ENCODE data around the gene DDX51. TPM values are rescaled to one million over a fixed set of nuclear protein-coding genes. Genes with fewer than 3 reads are reported as not detected.
"Not testable (repeated sequence)": the region's sequence is repeated elsewhere in the genome, so short reads cannot be mapped to it uniquely, and the experiment has no call there.

DDX51 gene
- total RNA-seq, 2 donors from 2014 or later: 29.5 to 83.7 TPM

DNA sequence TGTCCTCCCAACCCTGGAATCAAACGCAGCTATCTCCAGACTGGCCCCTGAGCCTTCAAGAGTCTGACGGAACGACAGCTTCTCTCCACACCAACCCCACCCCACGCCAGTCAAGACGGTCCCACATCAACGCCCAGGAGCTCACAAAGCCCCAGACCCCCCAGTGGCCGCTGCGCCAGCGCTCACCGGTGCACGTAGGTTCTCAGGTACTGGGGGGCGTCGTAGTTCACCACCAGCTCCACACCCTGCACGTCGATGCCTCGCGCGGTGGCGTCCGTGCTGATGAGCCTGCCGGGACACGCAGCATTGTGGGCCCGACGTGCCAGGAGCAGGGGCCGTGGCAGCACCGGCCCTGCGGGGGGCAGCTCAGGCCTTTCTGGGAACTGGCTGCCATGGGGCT lies 4.2 kb downstream of the DDX51 start:
- H3K36me3 Mint-ChIP-seq: no peaks in the 10 kb centered on the region
- peaks cover 8% of the 10 kb centered on the region in 2 donors for H3K4me1 Mint-ChIP-seq (ENCODE audit: low read depth in 2 of 2)
- ATAC-seq (no peak), DNase-seq (ENCODE audit: low spot score) (no peak)
- no peak overlapping the region for H3K27ac Mint-ChIP-seq
- no peaks in the 10 kb centered on the region for H3K9me3 Mint-ChIP-seq
- H3K27me3 Mint-ChIP-seq: no peaks in the 10 kb centered on the region
- no peak overlapping the region for H3K4me3 Mint-ChIP-seq

DNA sequence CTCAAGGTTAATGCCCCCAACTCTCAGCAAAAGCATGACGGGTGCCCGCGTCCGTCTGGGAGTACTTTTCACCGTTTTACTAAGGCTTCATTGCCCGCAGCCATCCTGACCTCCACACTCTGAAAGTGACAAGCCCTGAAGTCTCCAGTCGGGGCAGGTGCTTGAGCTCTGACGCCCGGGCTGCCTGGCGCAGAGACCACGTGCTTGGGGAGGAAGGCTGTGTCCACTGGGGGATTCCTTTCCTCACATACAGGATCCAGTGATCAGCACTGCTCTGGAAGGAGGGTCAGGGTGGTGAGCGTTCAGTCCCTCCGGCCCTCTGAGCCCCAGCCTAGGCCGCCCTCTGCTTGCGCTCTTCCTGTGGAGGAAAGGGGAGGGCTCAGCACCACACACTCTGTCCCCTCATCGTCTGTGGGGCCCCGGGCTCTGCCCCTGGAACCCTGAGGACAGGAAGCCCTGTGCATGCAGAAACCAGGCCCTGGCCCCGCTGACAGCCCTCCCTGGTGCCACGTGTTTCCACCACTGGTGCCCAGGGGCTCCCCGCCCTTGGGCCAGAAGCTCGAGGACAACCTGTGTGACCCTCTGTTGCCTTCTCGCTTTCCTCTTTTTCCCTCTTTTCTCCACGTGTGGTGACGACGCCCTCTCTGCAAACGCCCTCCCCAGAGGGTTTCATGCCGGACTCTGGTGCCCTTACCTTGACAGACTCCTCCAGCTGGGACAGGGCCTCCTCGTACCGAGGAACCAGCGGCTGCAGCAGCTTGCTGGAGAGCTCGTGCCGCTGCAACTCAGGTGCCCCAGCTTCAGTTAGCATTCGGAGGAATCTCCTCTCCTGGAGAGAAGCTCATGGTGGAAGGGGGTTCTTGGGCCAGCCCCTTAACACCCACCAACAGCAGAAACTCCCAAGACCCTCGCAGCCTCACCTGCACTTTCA lies 4.9 kb downstream of the DDX51 start:
- Mint-ChIP-seq H3K4me1 (ENCODE audit: low read depth in 2 of 2) (peaks cover 5 to 6% of the 10 kb centered on the region in 2 donors), H3K4me3 (no peak overlapping the region), H3K36me3 (no peaks in the 10 kb centered on the region), H3K9me3 (no peaks in the 10 kb centered on the region), H3K27ac (no peak overlapping the region), H3K27me3 (no peaks in the 10 kb centered on the region)
- DNase-seq (ENCODE audit: low spot score) (no peak), ATAC-seq (no peak)

DNA sequence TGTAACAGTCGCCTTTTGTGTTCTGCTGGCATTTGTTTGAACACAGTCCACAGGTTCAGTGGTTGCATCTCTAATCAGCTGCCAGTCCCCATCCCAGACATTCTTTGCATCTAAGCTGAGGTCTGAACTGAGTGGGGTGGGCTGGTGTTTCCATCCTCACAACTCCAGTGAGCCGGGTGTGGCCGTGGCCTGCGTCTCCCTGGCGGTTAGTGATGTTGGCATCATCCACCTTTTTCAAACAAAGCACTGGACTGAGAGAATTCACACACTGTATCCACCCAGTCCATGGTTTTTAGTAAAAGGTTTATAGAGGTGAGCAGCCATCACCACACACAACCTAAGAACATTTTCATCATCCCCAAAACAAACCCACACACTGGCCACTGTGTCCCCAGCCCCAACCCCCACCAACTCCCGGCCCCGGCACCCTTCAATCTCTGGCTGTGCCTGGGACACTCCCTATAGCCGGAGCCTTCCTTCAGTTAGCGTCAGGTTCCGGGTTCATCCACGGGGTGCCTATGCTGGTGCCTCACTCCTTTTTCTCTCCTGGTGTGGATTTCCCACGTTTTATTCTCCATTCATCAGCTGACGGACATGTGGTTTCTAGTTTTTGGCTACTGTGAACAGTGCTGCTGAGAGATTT lies 6.5 kb downstream of the DDX51 start:
- DNase-seq (ENCODE audit: low spot score) (no peak), ATAC-seq (no peak)
- H3K27ac Mint-ChIP-seq: no peak overlapping the region
- H3K4me3 Mint-ChIP-seq: no peak overlapping the region
- H3K4me1 Mint-ChIP-seq (ENCODE audit: low read depth in 2 of 2): no peaks in the 10 kb centered on the region
- H3K9me3 Mint-ChIP-seq: no peaks in the 10 kb centered on the region
- H3K27me3 Mint-ChIP-seq: no peaks in the 10 kb centered on the region
- H3K36me3 Mint-ChIP-seq: no peaks in the 10 kb centered on the region

DNA sequence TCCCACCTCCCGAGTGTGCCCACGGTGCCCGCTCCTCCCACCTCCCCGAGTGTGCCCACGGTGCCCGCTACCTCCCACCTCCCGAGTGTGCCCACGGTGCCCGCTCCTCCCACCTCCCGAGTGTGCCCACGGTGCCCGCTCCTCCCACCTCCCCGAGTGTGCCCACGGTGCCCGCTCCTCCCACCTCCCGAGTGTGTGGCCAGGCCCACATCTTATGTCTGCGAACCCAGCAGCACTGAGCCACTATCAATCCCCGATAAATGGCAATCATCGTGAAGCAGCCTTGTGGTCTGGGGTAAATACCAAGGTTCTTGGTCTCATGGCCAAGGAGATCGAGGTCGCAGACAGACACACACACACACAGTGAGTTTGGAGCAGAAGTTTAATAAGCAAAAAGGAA lies 7.9 kb downstream of the DDX51 start:
- H3K4me1 Mint-ChIP-seq (ENCODE audit: low read depth in 2 of 2); H3K27ac Mint-ChIP-seq; DNase-seq (ENCODE audit: low spot score); ATAC-seq; H3K27me3 Mint-ChIP-seq; H3K4me3 Mint-ChIP-seq; H3K36me3 Mint-ChIP-seq; H3K9me3 Mint-ChIP-seq: not testable (repeated sequence)

DNA sequence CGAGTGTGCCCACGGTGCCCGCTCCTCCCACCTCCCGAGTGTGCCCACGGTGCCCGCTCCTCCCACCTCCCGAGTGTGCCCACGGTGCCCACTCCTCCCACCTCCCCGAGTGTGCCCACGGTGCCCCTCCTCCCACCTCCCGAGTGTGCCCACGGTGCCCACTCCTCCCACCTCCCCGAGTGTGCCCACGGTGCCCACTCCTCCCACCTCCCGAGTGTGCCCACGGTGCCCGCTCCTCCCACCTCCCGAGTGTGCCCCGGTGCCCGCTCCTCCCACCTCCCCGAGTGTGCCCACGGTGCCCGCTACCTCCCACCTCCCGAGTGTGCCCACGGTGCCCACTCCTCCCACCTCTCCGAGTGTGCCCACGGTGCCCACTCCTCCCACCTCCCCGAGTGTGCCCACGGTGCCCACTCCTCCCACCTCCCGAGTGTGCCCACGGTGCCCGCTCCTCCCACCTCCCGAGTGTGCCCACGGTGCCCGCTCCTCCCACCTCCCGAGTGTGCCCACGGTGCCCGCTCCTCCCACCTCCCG lies 9.4 kb downstream of the DDX51 start:
- H3K36me3 Mint-ChIP-seq; H3K4me1 Mint-ChIP-seq (ENCODE audit: low read depth in 2 of 2); DNase-seq (ENCODE audit: low spot score); H3K4me3 Mint-ChIP-seq; H3K9me3 Mint-ChIP-seq; H3K27ac Mint-ChIP-seq; H3K27me3 Mint-ChIP-seq; ATAC-seq: not testable (repeated sequence)

DNA sequence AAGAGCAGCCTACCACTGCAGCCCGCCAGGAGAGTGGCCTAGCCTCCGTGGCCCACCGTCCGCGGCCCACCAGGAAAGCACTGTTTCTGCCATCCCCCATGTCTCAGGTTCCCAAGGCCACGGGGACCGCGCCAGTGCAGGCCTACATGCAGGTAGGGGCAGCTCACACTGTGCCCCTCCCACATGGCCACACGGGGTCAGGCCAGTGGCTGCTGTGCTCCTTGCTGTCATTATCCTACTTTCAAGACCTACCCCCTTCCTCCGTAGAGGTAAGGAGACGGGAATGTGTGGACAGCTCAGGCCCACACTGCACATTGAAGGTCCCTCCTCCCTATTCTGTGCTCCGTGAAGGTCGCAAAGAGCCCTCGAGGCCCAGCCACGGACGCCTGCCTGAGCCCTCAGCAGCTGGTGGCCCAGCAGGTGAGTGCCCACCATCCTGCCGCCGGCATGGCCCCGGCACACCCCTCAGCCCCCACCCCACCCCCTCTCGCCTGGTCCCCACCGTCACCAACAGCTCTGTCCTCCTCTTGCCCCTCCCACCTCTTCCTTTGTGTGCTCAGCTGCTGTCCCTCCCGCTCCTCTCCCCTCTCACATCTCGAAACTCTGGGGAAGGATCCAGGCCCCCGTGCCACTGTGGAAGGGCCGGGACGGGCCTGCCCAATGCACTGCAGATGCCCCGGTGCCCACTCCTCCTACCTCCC lies 10.0 kb downstream of the DDX51 start:
- no peak overlapping the region for H3K4me3 Mint-ChIP-seq
- no peak overlapping the region for H3K27ac Mint-ChIP-seq
- no peaks in the 10 kb centered on the region for H3K27me3 Mint-ChIP-seq
- no peaks in the 10 kb centered on the region for H3K36me3 Mint-ChIP-seq
- peaks cover 0 to 4% of the 10 kb centered on the region in 2 donors for H3K4me1 Mint-ChIP-seq (ENCODE audit: low read depth in 2 of 2)
- ATAC-seq: peak in 1 of 2 donors; percentile 24
- DNase-seq (ENCODE audit: low spot score): no peak
- no peaks in the 10 kb centered on the region for H3K9me3 Mint-ChIP-seq

DNA sequence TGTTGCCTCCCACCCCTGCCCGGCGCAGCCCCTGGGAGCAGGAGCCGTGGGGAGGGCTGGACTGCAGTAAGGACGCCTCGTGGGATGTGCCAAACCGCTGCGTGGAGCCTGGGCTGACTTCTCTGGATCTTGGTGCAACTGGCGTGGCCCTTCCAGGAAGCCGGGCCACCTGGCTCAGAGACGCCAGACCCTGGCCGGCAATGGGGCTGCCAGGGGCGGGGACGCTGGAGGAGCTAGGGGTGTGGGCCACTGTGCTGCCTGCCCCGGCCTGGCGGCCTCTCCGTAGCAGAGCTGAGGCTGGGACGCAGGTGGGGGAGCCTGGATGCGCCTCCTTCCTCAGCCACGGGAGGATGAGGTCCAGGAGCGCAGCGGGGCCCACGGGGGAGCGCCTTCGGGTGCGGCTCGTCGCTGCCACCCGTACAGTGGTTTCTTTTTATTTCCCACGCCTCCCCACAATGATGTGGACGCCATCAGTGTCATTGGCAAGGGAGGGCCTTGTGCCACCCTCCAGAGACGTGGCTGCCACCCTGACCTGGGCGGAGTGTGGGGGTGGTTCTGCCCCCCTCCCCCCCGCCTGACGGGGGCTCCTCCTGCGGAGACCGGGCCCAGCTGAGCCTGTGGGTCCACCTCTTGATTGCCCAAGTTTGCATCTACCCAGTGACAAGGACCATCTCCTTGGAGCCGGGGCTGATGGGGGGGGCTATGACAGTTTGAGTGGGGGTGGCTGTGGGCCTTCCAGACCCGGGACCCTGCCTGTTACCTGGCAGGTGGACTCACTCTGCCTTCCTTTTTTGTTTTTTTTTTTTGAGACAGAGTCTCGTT lies 11.3 kb downstream of the DDX51 start:
- Mint-ChIP-seq H3K27ac (no peak overlapping the region), H3K4me1 (ENCODE audit: low read depth in 2 of 2) (peaks cover 0 to 15% of the 10 kb centered on the region in 2 donors), H3K4me3 (no peak overlapping the region), H3K9me3 (no peaks in the 10 kb centered on the region), H3K27me3 (no peaks in the 10 kb centered on the region), H3K36me3 (peaks cover 4% of the 10 kb centered on the region)
- DNase-seq (ENCODE audit: low spot score) (no peak), ATAC-seq (no peak)

DNA sequence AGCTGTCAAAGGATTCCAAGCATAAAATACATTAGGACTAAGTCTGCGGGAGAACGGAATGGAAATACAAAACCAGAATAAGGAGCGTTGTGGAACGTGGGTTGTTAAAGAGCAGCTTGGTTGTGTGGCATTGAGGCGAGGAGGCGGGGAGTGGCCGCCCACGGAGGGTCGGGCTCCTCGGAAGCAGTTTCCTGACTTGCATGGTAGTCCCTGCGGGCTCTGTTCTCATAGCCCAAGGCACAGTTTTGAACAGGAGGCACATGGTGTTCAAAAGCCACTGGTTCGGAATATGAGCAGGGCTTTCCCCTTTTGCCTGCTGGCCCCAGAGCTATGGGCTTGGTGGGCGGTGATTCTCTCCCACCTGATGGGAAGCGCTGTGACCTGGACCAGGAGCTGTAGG lies 12.2 kb downstream of the DDX51 start:
- H3K4me3 Mint-ChIP-seq: no peak overlapping the region
- no peak overlapping the region for H3K27ac Mint-ChIP-seq
- H3K4me1 Mint-ChIP-seq (ENCODE audit: low read depth in 2 of 2): peaks cover 0 to 15% of the 10 kb centered on the region in 2 donors
- H3K27me3 Mint-ChIP-seq: no peaks in the 10 kb centered on the region
- H3K36me3 Mint-ChIP-seq: peaks cover 10% of the 10 kb centered on the region
- ATAC-seq: no peak
- DNase-seq (ENCODE audit: low spot score): no peak
- H3K9me3 Mint-ChIP-seq: no peaks in the 10 kb centered on the region

DNA sequence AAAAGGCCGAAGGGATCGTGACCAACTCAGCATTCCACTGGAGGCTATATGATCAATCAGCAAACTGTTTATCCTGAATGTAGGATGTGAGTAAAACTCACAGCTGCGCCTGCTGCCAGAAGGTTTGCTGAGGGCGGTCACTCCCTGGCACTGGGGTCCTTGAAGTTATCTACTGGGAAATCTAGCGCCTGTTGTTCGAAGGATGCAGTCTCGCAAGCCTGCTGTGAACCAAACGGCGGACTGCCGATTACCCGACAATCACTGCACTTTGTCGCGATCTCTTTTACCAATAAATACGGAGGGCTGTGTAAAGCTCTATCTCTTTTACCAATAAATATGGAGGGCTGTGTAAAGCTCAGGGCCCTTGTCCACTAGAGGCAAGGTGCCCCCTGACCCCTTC lies 12.9 kb downstream of the DDX51 start:
- no peaks in the 10 kb centered on the region for H3K9me3 Mint-ChIP-seq
- H3K27me3 Mint-ChIP-seq: no peaks in the 10 kb centered on the region
- H3K4me3 Mint-ChIP-seq: no peak overlapping the region
- H3K36me3 Mint-ChIP-seq: peaks cover 14% of the 10 kb centered on the region
- H3K4me1 Mint-ChIP-seq (ENCODE audit: low read depth in 2 of 2): peaks cover 0 to 15% of the 10 kb centered on the region in 2 donors
- ATAC-seq: no peak
- DNase-seq (ENCODE audit: low spot score): no peak
- H3K27ac Mint-ChIP-seq: peak overlapping the region in 1 of 2 donors; percentile 0

DNA sequence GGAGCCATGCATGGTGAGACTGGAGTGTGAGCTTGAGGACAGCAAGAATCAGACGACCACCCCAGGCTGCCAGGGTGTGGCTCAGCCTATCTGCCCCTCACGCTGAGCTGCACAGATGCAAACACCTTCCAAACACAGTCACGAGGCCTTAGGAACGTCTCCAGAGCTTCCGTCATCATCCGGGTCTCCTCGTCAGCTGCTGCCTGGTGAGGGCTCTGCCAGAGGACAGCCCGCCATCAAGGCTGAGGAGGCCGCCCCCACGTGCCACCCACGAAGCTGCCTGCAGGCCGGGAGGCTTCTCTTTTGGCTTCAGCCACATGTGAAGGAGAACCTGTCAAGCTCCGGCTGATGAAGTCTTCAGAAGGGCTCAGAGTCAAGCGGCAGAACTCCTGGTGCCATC lies 13.4 kb downstream of the DDX51 start:
- H3K27ac Mint-ChIP-seq: no peak overlapping the region
- peaks cover 0 to 15% of the 10 kb centered on the region in 2 donors for H3K4me1 Mint-ChIP-seq (ENCODE audit: low read depth in 2 of 2)
- ATAC-seq: no peak
- H3K4me3 Mint-ChIP-seq: no peak overlapping the region
- no peaks in the 10 kb centered on the region for H3K27me3 Mint-ChIP-seq
- peaks cover 14% of the 10 kb centered on the region for H3K36me3 Mint-ChIP-seq
- H3K9me3 Mint-ChIP-seq: no peaks in the 10 kb centered on the region
- no peak for DNase-seq (ENCODE audit: low spot score)

DNA sequence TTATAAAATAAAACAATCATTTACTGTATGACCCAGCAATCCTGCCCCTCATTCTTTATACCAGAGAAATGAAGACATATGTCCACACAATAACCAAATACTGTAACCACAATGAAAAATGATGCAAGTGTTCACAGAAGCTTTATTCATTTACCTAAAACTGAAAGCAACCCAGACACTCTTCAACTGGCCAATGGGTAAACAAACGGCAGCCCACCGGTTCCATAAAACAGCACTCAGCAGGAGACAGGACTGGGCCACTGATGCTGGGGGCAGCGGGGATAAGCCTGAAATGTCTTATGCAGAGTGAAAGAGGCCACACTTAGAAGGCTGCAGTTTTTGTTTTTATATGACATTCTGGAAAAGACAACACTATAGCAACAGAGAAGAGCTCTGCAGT lies 15.1 kb downstream of the DDX51 start:
- H3K9me3 Mint-ChIP-seq: no peaks in the 10 kb centered on the region
- peak overlapping the region; percentile 38 to 44 for H3K27ac Mint-ChIP-seq
- DNase-seq (ENCODE audit: low spot score) (no peak), ATAC-seq (peak; percentile 58 to 69)
- H3K27me3 Mint-ChIP-seq: no peaks in the 10 kb centered on the region
- peaks cover 14% of the 10 kb centered on the region for H3K36me3 Mint-ChIP-seq
- H3K4me3 Mint-ChIP-seq: peak overlapping the region; percentile 55
- H3K4me1 Mint-ChIP-seq (ENCODE audit: low read depth in 2 of 2): peaks cover 0 to 26% of the 10 kb centered on the region in 2 donors

DNA sequence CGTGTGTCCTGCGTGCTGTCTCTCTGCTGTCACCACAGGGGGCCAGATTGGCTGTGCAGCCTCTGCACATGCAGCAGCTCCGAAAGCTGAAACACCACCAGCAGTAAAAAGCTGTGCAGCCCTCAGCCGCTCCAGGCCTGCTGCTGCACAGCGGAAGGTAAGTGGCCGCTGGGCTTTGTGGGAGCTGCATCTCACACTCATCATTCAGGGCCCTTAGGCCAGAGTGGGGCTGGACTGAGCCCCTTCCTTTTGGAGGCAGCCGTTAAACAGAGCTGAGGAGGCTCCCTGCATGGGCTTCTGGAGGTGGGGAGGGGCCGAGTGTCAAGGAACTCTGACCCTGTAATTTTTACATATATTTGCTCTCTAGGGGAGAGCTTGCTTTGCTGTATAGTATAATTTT lies 17.1 kb downstream of the DDX51 start:
- no peak overlapping the region for H3K27ac Mint-ChIP-seq
- peaks cover 14% of the 10 kb centered on the region for H3K36me3 Mint-ChIP-seq
- H3K27me3 Mint-ChIP-seq: no peaks in the 10 kb centered on the region
- ATAC-seq (no peak), DNase-seq (ENCODE audit: low spot score) (no peak)
- H3K9me3 Mint-ChIP-seq: no peaks in the 10 kb centered on the region
- H3K4me1 Mint-ChIP-seq (ENCODE audit: low read depth in 2 of 2): peaks cover 0 to 27% of the 10 kb centered on the region in 2 donors
- no peak overlapping the region for H3K4me3 Mint-ChIP-seq

DNA sequence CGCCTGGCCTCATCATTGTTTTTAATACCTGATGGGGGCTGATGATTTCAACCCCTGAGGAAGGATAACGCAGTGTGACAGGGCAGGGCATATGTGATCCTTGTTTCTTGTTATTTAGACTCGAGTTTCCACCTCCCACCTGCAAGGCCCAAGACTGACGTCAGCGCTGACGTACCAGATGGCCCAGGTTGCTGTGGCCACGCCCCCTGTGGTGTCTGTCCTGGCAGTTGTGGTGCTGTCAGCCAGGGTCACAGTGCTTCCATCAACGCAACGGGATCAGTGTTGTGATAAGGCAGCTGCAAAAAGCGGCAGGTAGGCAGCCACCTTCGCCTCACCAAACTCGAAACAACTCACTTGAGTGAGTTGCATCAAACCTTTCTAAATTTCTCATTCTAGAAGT lies 18.4 kb downstream of the DDX51 start:
- Mint-ChIP-seq H3K36me3 (peaks cover 14% of the 10 kb centered on the region), H3K4me3 (no peak overlapping the region)
- no peak for ATAC-seq

More for the DNA sequence above, 18.4 kb downstream of the DDX51 start:
- Mint-ChIP-seq H3K9me3 (no peaks in the 10 kb centered on the region), H3K4me1 (ENCODE audit: low read depth in 2 of 2) (peaks cover 0 to 27% of the 10 kb centered on the region in 2 donors), H3K27me3 (no peaks in the 10 kb centered on the region), H3K27ac (no peak overlapping the region)
- DNase-seq (ENCODE audit: low spot score): no peak

Data from natural killer cell treated with Interleukin-12 subunit alpha and Interleukin-12 subunit beta and Interleukin-15 and Interleukin-18, amount 100 ng/mL, for 72 hours (primary cell).